Glutamatergic neuron (in vitro differentiated cells): ENCODE results near the gene DUS3L. TPM values are rescaled to one million over a fixed set of nuclear protein-coding genes. Genes with fewer than 3 reads are reported as not detected.

Experiments used
- DNase-seq: peaks from one replicate; pipeline ENCODE4 v3.0.0; 2022
- H3K27ac Mint-ChIP-seq: one replicate; pipeline ENCODE4 v1.8.0; 2020; ENCODE audit warnings: mild to moderate bottlenecking, mixed read lengths, inconsistent platforms; ENCODE audit not compliant: unreplicated experiment
- H3K27me3 Mint-ChIP-seq: one replicate; pipeline ENCODE4 v1.8.0; 2020; ENCODE audit warnings: mild to moderate bottlenecking, moderate library complexity, mixed read lengths, inconsistent platforms; ENCODE audit not compliant: unreplicated experiment
- H3K36me3 Mint-ChIP-seq: one replicate; pipeline ENCODE4 v1.8.0; 2020; ENCODE audit warnings: mild to moderate bottlenecking, mixed read lengths, inconsistent platforms; ENCODE audit not compliant: unreplicated experiment
- H3K4me1 Mint-ChIP-seq: one replicate; pipeline ENCODE4 v1.8.0; 2020; ENCODE audit warnings: mild to moderate bottlenecking, low read depth, mixed read lengths, inconsistent platforms; ENCODE audit not compliant: unreplicated experiment
- H3K4me3 Mint-ChIP-seq: one replicate; pipeline ENCODE4 v1.8.0; 2020; ENCODE audit warnings: mild to moderate bottlenecking, mixed read lengths, inconsistent platforms; ENCODE audit not compliant: unreplicated experiment
- H3K9me3 Mint-ChIP-seq: one replicate; pipeline ENCODE4 v1.8.0; 2020; ENCODE audit warnings: mild to moderate bottlenecking, moderate library complexity, mixed read lengths, inconsistent platforms; ENCODE audit not compliant: unreplicated experiment
- CTCF ChIP-seq: fragments of 200-600 bp; sonication (generic); IDR thresholded peaks from one replicate; pipeline ENCODE4 v1.5.0; 2021; ENCODE audit not compliant: partially characterized antibody, unreplicated experiment
- total RNA-seq: library from RNA; stranded (reverse); fragmentation: NEBNext Ultra II Directional; extraction: Animal tissue kit (Norgen Biotek cat#: 25700); gene quantifications from one replicate; pipeline ENCODE4 v1.2.1, GENCODE V29; 2021; ENCODE audit not compliant: unreplicated experiment

The DUS3L gene
- total RNA-seq, 1 donor from 2014 or later: 22.4 TPM

GRCh38 chr19:5811117-5811516 is 20.2 kb upstream of the DUS3L start:
- Mint-ChIP-seq H3K27me3 (peaks cover 7% of the 10 kb centered on the region), H3K9me3 (peaks cover 3% of the 10 kb centered on the region), H3K27ac (no peak overlapping the region), H3K36me3 (no peaks in the 10 kb centered on the region), H3K4me3 (no peak overlapping the region), H3K4me1 (peaks cover 3% of the 10 kb centered on the region)
- TF ChIP-seq CTCF: no peak
- DNase-seq: no peak

GRCh38 chr19:5809469-5809868 is 18.5 kb upstream of the DUS3L start:
- peaks cover 3% of the 10 kb centered on the region for H3K9me3 Mint-ChIP-seq
- no peak overlapping the region for H3K4me3 Mint-ChIP-seq
- no peak for TF ChIP-seq CTCF
- H3K27me3 Mint-ChIP-seq: peaks cover 9% of the 10 kb centered on the region
- H3K27ac Mint-ChIP-seq: no peak overlapping the region
- H3K4me1 Mint-ChIP-seq: no peaks in the 10 kb centered on the region
- no peak for DNase-seq
- no peaks in the 10 kb centered on the region for H3K36me3 Mint-ChIP-seq

- Mint-ChIP-seq H3K27ac (no peak overlapping the region), H3K27me3 (peaks cover 12% of the 10 kb centered on the region), H3K9me3 (peaks cover 3% of the 10 kb centered on the region), H3K4me3 (no peak overlapping the region), H3K4me1 (no peaks in the 10 kb centered on the region), H3K36me3 (no peaks in the 10 kb centered on the region)
- TF ChIP-seq CTCF: no peak
- no peak for DNase-seq
Observed at GRCh38 chr19:5809053-5809452, 18.1 kb upstream of the DUS3L start.

GRCh38 chr19:5808120-5808816 is 17.3 kb upstream of the DUS3L start:
- TF ChIP-seq CTCF: no peak
- Mint-ChIP-seq H3K4me1 (peaks cover under 1% of the 10 kb centered on the region), H3K27me3 (peaks cover 15% of the 10 kb centered on the region), H3K36me3 (no peaks in the 10 kb centered on the region), H3K27ac (no peak overlapping the region), H3K9me3 (peaks cover 3% of the 10 kb centered on the region), H3K4me3 (no peak overlapping the region)
- DNase-seq: no peak

GRCh38 chr19:5806905-5807304 is 15.9 kb upstream of the DUS3L start:
- Mint-ChIP-seq H3K4me1 (peaks cover 5% of the 10 kb centered on the region), H3K27me3 (peaks cover 18% of the 10 kb centered on the region), H3K27ac (peak overlapping the region; percentile 60), H3K36me3 (no peaks in the 10 kb centered on the region), H3K9me3 (peaks cover 5% of the 10 kb centered on the region), H3K4me3 (peak overlapping the region; percentile 43)
- no peak for TF ChIP-seq CTCF
- DNase-seq: no peak
